T-helper 2 cell (primary cell): ENCODE data around the gene INPP4B.
A peak's percentile ranks its signal among the peaks of the same experiment; 100 is the strongest.

Source experiments
- DNase-seq, 5 experiments: peaks; one replicate each; pipeline versions ENCODE4 v3.0.0 to v3.0.0-alpha.2; 2012 to 2022

Gene INPP4B

DNA sequence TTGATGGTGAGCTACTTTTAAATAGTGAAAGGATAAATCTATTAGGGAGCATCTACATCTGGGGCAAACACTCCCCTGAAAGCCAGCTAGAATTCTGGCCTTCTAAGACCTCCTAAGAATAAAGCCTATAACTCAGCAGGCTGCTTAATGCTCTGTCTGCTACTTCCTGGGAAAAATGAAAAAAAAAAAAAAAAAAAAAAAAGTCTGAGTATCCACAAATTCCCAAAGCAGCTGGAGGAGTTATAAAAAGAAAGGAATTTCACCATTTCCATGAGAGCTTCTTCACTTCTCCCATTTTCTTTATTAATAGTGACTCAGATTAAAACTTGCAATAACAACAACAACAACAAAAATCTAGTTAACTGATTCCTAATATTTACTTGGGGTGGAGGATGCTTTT is 511.2 kb downstream of the INPP4B start:
- no peak for DNase-seq

- DNase-seq, result no peak
Observed at GRCh38 chr4:142331646-142332045, 514.5 kb downstream of the INPP4B start.

DNA sequence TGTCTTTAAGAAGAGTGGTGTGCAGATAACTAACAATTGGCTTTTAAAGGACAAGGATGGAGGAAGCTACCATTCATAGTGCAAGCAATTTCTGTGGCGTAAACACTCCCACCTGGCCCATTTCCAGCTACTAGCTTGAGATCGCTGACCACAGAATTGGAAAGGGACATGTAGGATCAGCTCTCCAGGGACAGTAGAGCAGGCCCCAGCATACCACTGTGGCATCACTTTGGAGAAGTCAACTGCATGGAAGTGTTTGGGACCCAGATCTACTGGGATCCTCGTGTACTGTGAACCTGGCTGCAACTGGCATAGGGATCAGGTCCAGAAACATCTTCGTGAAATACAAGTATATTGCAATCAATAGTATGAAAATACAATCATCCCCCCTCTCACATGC is 515.0 kb downstream of the INPP4B start:
- no peak for DNase-seq

DNA sequence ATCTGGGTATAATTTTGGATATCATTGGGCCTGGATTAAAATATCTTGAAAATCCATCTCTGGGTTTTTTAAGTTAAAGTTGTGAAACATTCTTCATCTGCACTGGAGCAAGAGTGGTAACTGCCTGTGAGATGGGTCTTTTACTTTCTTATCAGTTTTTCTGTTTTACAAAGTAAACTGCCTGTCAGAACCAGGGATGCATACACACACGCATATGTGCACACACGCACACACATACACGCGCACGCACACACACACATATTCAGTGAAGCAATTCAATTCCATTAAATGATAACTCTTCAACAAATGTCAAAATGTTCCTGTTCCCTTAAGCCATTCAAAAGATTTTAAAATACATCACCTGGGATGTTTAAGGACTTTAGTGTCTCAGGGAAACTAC is 515.8 kb downstream of the INPP4B start:
- DNase-seq, result peak in 1 of 5 experiments; percentile 15

- no peak for DNase-seq
Observed at GRCh38 chr4:142329313-142329712, 516.8 kb downstream of the INPP4B start.

- no peak for DNase-seq
Observed at GRCh38 chr4:142326181-142326580, 519.9 kb downstream of the INPP4B start.

DNA sequence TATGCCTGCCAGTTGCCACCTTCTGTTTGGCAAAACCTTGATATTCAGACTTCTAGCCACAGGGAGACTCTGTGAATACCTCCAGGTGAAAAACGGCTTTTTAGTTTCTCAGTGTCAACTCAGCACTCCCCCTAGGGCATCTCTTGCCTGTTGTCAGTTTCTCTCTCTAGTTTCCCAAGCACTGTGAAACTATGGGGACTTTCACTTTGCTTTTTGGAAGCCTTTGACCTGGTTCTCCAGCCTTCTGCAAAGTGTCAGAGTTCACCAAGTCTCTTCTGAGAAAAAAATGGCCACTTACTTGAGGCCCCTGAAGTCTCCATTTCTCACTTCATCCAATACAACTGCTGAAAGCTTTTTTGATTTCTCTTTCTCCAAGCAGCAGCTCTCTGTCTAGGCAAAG is 521.5 kb downstream of the INPP4B start:
- DNase-seq, result peak in 1 of 5 experiments; percentile 41

GRCh38 chr4:142322996-142323395 is 523.1 kb downstream of the INPP4B start:
- no peak for DNase-seq

DNA sequence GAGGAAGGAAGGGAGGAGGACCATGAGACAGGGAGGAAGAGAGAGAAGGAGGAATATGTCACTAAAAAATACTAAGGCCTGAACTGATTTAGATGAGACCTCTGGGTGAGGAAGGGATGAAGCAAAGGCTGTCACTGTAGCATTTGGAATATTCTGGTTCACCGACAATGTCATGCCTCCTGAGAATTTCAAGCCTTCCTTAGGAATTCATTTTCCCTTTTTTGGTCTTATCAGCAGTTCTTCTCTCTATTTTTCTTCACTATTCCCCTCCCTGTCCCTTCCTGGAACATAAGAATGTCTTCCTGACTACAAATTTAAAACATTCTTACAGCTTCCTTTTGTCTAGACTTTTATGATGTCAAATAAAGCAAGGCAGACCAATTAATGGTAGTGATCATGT is 527.8 kb downstream of the INPP4B start:
- no peak for DNase-seq

- DNase-seq, result no peak
Observed at GRCh38 chr4:142316913-142317312, 529.2 kb downstream of the INPP4B start.

GRCh38 chr4:142316025-142316424 is 530.1 kb downstream of the INPP4B start:
- no peak for DNase-seq

- DNase-seq, result no peak
Observed at GRCh38 chr4:142314686-142315085, 531.4 kb downstream of the INPP4B start.

DNA sequence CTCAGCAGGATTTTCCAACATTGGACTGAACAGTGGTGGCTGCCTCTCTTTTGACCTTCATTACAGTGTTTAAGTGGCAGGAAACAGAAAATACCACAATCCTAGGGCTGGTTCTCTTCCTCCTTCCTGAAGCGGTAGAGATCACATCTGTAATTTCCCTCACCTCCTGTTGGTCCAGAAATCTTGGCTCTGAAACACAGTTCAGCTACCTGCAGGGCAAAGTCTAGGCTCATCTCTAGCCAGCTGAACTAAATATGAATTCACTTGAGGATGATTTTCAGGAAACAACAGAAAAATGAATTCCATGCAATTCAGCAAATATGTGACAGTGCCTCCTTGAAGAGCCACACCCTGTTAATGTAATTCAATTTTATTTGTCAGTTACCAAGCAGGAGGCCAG is 531.9 kb downstream of the INPP4B start:
- no peak for DNase-seq

- no peak for DNase-seq
Observed at GRCh38 chr4:142312391-142312790, 533.7 kb downstream of the INPP4B start.

DNA sequence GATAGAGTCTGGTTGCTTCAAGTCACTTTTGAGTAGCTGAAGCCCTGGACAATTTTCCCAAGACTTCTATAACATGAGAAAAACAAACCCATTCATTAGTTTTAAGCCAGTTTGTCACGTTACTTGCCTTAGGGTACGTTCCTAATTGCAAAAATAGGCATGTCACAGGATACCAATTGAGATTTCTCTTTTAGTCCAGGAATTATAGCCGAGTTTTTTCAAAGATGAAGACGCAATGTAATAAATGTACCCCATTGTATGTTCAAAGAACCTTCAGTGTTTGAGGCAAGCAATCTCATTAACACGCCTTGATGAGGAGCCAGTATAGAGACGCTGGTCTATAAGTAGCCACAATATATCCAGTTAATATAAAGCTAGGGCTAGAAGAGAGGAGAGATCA is 534.2 kb downstream of the INPP4B start:
- DNase-seq, result no peak

GRCh38 chr4:142309772-142310171 is 536.3 kb downstream of the INPP4B start:
- DNase-seq, result no peak

DNA sequence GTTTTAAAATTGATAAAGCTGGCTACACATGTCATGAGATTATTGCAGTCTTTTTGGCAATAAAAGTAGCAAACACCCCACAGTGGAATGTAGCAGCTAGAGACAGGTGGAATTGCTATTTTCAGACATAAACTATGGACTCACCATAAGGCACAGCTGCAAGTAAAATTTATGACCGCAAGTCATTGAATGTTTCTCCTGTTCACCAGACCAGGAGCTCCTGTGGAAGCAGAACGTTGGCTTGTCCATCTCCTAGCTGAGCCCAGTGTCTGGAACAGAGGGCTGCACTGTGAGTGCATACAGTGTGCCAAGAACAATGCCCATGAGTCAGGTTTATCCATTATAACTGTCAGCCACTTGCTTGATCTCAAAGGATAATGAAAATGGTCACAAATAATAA is 538.2 kb downstream of the INPP4B start:
- DNase-seq, result no peak

DNA sequence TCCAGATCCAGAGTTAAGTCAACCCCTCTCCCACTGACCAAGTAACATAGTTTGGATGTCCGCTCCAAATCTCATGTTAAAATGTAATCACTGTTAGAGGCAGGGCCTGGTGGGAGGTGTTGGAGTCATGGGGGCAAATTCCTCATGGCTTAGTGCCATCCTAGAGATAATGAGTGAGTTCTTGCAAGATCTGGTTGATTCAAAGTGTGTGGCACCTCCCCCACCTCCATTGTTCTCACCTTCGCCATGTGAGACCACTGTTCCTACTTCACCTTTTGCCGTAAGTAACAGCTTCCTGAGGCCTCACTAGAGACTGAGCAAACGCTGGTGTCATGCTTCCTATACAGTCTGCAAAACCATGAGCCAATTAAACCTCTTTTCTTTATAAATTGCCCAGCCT is 548.8 kb downstream of the INPP4B start:
- no peak for DNase-seq

- DNase-seq, result no peak
Observed at GRCh38 chr4:142293536-142293935, 552.6 kb downstream of the INPP4B start.

- no peak for DNase-seq
Observed at GRCh38 chr4:142292231-142292630, 553.9 kb downstream of the INPP4B start.

DNA sequence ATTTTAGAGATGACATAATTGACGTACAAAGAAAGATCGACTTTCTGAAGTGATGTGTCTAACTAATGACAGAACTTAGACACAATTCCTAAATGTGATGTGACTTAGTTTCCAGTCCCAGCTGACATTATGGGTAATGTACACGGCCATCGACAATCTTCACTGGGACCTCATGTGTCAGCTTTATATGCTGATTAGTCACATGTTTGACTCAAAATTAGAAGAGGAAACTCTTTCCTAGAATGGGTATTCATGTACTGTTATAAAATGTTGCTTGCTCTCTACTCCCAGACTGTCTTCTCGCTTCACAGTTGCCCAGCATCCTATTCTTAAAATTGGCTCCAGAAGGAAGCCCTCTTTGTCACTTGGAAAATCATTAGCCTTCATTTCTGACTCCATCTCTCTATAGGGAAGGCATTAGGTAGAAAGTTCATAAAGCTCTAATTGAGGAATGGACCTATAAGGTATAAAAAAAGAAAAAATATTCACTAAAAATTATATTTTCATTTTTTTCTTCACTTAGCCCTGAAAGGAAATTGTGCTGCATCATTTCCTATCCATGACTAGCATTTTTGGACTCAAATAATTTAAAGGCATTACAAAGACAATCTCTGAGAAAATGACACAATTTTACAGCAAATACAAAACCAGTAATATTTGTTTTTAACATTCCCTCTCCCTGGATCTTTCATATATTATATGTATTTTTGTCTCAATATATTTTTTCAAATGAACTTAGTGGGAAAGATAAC is 554.6 kb downstream of the INPP4B start:
- DNase-seq, result no peak

GRCh38 chr4:142287371-142287770 is 558.7 kb downstream of the INPP4B start:
- DNase-seq, result no peak

DNA sequence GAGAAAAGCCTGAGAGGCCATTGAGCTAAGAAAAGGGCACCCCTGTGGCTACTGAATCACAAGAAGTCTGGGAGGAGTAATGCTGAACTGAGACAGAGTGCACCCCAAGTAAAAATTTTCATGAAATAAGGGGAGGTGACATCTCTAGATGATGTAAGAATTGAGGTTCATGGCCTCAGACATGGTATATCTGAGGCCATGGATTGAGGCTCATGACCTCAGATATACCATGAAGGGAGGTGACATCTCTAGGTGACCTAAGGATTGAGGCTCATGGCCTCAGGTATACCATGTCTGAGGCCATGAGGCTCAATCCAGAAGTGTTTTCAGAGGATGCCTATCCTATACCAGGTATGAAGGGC is 560.9 kb downstream of the INPP4B start:
- no peak for DNase-seq

DNA sequence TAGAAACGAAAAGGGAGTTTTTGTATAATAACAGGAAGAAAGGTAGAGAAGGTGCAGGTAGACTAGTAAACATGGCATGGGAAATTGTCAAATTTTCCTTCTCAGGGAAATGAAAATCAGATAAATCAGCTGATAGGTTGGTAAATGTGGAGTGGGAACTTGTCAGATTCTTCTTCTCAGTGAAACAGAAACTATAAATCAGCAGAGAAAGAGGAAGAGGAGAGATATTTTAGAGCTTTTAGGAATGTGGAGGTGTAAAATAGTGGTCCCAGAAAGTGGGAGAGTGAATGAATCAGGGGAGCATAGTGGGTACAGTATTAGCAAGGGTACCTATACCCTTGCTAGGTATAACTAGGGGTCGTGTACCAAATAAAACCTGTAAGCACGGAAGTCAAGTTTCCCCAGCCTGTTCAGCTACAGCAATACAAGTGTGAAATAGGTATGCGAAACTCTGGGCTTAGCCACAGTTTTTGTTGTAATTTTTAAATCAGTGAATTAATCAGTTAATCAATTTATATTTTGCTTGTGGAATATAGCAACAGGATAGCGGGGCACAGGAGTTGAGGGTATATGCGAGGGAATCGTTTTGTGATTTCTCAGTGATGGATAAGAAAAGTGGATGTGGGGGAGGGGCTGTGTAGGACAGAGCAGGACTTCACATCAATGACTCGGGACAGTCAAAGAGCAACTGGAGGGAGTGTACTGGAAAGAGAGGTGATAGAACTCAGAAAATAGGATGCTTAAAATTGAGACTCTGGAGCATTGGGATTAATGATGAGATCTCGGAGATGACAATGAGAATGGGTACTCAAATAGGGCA is 561.5 kb downstream of the INPP4B start:
- no peak for DNase-seq
